ENCODE results near the gene MAPRE2.

MAPRE2 gene

GRCh38 chr18:35040988-35041814, at the start of gene MAPRE2:
TSS of gene MAPRE2 (plus strand) at chr18:35041413. CDS start at chr18:35041540, 127 bp downstream.
- DNase-seq (ENCODE audit: low read depth, low spot score): peak; percentile 95

- no peak for DNase-seq (ENCODE audit: low read depth, low spot score)
Measured at GRCh38 chr18:34991561-34991960, 49.7 kb upstream of the MAPRE2 start.

- no peak for DNase-seq (ENCODE audit: low read depth, low spot score)
Measured at GRCh38 chr18:34993289-34993688, 47.9 kb upstream of the MAPRE2 start.

DNA sequence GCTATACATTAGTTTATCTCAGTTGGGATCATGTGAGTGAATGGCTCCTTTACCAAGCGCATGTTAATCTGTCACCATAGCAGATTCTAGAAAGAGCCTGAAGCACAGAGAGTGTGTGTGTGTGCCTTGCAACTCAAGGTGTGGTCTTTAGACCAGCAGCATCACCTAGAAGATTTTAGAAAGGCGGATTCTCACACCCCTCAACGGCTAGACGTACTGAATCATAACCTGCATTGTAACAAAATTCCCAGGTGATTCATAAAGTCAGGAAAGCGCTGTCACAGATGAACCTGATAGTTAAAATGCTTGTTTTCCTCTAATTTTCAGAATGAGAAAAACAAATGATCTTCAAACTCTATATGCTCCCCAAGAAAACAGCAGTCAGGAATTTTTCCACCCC, 45.5 kb upstream of the MAPRE2 start:
- DNase-seq (ENCODE audit: low read depth, low spot score): no peak

DNA sequence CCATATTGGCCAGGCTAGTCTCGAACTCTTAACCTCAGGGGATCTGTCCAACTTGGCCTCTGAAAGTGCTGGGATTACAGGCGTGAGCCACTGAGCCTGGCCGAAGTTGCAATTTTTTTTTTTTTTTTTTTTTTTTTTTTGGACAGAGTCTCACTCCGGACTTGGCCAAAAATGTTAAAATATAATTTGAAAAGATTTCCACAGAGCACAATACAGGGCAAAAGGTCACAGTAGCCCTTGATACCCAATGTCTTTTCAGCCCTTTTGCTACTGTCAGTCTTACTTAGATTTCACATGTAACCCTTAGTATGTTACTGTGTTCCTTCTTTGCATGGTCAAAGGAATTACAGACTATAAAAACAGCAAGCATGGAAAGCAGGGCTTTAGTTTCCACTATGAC, 42.6 kb upstream of the MAPRE2 start:
- DNase-seq (ENCODE audit: low read depth, low spot score): no peak

DNA sequence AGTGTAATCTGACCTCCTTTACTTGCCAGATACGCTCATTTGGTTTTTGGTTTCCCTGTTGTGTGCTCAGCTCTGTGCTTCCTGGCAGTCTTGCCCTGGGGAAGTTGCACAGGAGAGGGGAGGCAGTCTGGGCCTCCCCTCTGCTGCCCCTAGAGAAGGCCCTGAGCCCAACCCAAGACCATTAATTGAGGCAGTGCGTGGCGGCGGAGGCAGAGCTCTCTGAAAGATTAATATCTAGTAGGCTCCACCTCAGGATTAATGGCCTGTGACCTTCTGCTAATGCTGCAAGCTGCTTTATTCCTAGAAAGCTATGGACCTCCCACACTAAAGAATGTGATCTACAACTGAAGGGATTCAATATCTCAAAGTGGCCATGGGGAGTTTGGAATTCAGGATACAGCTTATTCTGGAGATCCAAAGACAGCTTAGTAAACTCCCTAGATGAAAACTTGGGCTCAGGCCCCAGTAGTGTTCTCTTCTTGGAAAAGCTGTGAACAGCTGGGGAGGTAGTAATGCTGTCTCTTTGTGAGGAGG, 41.4 kb upstream of the MAPRE2 start:
- DNase-seq (ENCODE audit: low read depth, low spot score): no peak

- DNase-seq (ENCODE audit: low read depth, low spot score): no peak
Measured at GRCh38 chr18:35000457-35000856, 40.8 kb upstream of the MAPRE2 start.

DNA sequence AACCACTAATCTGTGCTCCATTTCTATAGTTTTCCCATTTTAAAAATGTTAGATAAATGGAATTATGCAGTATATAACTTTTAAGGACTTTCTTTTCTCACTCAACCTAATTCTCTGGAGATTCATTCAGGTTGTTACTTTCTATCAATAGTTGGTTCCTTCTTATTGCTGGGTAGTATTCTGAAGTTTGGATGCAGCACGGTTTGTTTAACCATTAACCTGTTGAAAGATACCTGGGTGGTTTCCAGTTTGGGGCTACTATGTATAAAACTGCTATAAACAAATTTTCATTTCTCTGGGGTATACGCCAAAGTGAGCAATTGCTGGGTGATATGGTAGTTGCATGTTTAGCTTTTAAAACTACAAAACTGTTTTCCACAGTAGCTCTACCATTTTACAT, 39.1 kb upstream of the MAPRE2 start:
- no peak for DNase-seq (ENCODE audit: low read depth, low spot score)

- DNase-seq (ENCODE audit: low read depth, low spot score): no peak
Measured at GRCh38 chr18:35005963-35006577, 35.1 kb upstream of the MAPRE2 start.

DNA sequence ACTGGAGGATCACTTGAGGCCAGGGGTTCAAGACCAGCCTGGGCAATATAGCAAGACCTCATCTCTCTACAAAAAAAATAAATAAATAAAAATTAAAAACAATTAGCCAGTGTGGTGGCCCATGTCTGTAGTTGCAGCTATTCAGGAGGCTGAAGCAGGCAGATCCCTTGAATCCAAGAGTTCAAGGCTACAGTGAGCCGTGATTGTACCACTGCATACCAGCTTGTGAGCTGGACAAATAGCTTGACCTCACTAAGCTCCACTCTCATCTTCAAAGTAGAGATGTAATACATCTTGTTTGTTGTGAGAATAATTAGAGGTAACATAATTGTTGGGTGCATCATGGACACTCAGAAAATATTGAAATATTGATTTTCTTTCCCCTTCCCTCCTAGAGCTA, 31.1 kb upstream of the MAPRE2 start:
- DNase-seq (ENCODE audit: low read depth, low spot score): no peak

DNA sequence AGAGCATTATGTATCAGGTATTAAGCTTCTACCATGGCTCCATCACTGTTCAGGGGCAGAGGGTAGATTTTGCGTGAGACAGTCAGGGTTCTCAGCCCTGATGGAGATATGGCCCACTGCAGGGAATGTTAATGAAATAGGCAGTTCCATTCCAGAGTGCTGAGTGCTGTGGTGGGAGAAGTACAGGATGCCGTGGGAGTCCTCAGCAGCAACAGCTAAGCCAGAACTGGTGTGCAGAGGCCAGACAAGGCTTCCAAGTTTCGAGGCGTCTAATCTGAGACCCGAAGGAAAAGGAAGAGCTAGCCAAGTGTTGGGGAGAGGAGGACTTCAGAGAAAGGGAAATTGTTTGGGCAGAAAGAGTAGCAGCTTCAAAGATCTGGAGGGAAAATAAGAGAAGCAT, 30.2 kb upstream of the MAPRE2 start:
- DNase-seq (ENCODE audit: low read depth, low spot score): no peak

DNA sequence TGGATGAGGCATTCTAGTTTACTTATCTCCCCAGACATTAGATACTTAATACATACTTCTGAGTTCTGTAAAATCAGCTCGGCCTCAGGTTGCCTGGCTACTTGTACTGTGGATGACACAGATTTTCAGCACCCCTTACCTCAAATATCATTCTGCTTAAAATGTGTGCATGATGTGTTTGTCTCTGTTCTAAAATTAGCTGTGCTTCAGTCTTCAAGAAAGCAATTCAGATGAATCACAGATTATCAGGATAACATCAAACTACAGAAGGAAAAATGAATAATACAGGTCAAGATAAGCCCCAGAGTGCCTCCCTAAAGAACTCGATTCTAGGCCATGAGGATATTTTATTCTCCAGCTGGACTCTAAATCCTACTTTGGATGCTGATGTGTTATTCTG, 21.3 kb upstream of the MAPRE2 start:
- no peak for DNase-seq (ENCODE audit: low read depth, low spot score)

GRCh38 chr18:35022426-35023001, 18.7 kb upstream of the MAPRE2 start:
- DNase-seq (ENCODE audit: low read depth, low spot score): no peak

- DNase-seq (ENCODE audit: low read depth, low spot score): no peak
Measured at GRCh38 chr18:35024196-35024595, 17.0 kb upstream of the MAPRE2 start.

DNA sequence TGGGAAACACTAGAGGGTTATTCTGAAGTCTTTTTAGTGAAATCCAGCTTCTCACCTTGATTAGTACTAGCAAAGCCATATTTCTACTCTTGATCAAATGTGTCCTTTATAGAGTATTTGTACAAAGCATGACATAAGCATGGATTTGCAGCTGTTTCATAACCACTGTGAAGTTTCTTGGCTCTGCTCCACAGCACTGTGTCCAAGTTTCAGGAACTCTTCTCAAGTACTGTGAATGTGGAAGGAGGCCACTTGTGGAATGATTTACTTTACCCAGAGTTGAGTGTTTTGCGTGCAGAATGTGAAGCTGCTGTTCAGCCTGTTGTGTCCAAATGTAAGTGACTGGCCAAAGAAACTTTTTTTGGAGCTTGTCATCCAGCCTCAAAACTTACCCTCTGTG, 16.2 kb upstream of the MAPRE2 start:
- DNase-seq (ENCODE audit: low read depth, low spot score): no peak

DNA sequence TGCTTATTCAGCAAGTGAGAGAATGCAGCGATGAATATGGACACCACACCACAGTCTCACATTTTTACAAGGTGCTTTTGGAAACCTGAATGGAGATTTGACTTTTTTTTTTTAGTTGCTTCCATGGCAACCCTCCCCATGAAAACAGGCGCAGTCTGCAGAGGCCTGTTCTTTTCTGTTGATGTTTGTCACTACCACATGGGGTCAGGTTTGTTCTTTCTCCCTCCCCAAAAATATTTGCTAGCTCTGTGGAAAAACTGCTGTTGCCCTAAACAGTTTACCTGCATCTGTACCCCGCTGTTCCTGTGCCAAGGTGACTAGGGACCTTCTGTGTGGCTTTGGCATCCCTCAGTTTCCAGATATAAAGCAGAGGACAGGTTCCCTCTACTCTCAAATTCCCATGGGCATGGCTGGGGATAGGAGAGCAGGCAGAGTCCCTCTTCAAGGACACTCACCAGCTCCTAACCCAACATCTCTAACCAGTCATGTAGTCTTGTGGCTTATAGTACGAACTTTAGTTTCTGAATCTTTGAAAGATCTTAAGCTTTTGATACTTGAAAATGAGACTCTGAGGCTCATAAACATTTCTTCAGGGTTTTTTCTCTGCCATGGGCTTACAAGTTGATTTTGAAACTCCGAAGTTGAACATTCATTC, 14.7 kb upstream of the MAPRE2 start:
- no peak for DNase-seq (ENCODE audit: low read depth, low spot score)

- no peak for DNase-seq (ENCODE audit: low read depth, low spot score)
Measured at GRCh38 chr18:35027206-35027605, 14.0 kb upstream of the MAPRE2 start.

GRCh38 chr18:35028536-35028935, 12.7 kb upstream of the MAPRE2 start:
- no peak for DNase-seq (ENCODE audit: low read depth, low spot score)

GRCh38 chr18:35029103-35029502, 12.1 kb upstream of the MAPRE2 start:
- DNase-seq (ENCODE audit: low read depth, low spot score): no peak

DNA sequence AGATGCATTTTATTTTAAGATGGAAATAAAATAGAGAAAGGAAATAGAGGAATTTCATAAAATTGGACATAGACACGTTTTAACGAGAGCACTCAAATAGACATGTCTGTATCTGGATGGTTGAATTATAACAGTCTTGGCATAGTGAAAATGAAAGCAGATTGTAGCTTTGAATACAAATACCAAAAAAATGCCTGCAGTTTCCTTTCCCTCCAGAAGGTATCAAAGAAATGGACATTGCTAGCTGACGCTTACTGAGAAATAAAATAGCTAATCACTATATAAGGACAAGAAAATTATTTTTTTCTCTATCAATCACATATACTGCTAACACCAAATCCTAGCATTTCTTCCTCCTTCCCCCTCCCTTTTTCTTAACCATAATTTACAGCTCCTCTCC, 11.4 kb upstream of the MAPRE2 start:
- DNase-seq (ENCODE audit: low read depth, low spot score): no peak

DNA sequence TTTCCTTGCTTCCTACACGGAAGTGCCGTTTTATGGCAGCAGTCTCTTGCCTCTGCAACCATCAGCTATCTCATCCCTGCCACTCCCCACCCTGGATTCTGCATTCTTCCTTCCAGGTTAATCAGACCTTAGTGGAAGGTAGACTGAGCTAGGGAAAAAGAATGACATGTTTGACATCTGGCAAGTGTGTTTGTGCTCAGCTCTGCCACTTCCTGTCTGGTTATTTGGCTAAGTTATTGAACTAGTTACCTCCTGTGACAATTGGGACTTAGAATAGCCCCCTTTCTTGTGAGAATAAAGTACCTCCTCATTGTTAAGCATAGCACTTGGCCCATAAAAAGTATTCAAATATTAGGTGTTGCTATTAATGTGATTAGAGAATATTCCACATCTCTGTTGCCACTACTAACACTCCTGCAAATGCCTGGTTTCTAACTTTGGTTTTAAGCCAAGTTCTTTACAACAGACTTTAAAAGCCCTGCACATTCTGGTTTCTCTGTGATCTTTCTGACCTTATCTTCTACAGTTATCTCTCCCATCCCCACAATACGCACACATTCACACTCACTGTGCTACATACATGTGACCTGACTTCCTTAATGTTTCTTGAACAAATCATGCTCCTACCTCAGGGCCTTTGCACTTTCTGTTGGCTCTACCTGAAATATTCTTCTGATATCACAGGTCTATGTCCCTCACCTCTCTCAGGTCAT, 10.8 kb upstream of the MAPRE2 start:
- DNase-seq (ENCODE audit: low read depth, low spot score): no peak

GRCh38 chr18:35032113-35032512, 9.1 kb upstream of the MAPRE2 start:
- DNase-seq (ENCODE audit: low read depth, low spot score): no peak
